Small intestine (tissue), 7 donors: ENCODE measurements around the gene OR6K3. TPM values are rescaled to one million over a fixed set of nuclear protein-coding genes. Genes with fewer than 3 reads are reported as not detected.
"Not testable (repeated sequence)": the region's sequence is repeated elsewhere in the genome, so short reads cannot be mapped to it uniquely, and the experiment has no call there.

Experiments
- DNase-seq, 2 donors: peaks; one replicate each; pipeline versions ENCODE4 v3.0.0 to v3.0.0-alpha.2; 2013
- FAIRE-seq: peaks from 2 replicates; lab custom pipeline; 2012; peaks lifted over from hg19 to GRCh38; lab: Jason Lieb, UNC
- H3K27ac ChIP-seq, 3 donors: one replicate each; pipeline ENCODE4 v1.5.1; 2013; ENCODE audit warnings: low read length in 2 of 3, mild to moderate bottlenecking in 2 of 3, control low read depth in 1 of 3, inconsistent platforms in 1 of 3, low read depth in 1 of 3, moderate library complexity in 1 of 3
- H3K27me3 ChIP-seq, 3 donors: one replicate each; pipeline ENCODE4 v1.6.1; 2013; ENCODE audit warnings: low read length in 3 of 3, inconsistent platforms in 1 of 3; ENCODE audit not compliant: control insufficient read depth in 3 of 3, insufficient read depth in 3 of 3
- H3K36me3 ChIP-seq, 3 donors: one replicate each; pipeline ENCODE4 v1.6.1; 2013; ENCODE audit warnings: low read length in 3 of 3, inconsistent platforms in 1 of 3, low read depth in 1 of 3, mild to moderate bottlenecking in 1 of 3, moderate library complexity in 1 of 3; ENCODE audit not compliant: control insufficient read depth in 3 of 3, insufficient read depth in 2 of 3
- H3K4me1 ChIP-seq, 3 donors: one replicate each; pipeline ENCODE4 v1.6.1; 2013; ENCODE audit warnings: low read length in 2 of 3, inconsistent platforms in 1 of 3, low read depth in 1 of 3, mild to moderate bottlenecking in 1 of 3, moderate library complexity in 1 of 3; ENCODE audit not compliant: control insufficient read depth in 3 of 3, insufficient read depth in 2 of 3
- H3K4me3 ChIP-seq, 3 donors: one replicate each; pipeline ENCODE4 v1.5.1; 2013; ENCODE audit warnings: low read length in 3 of 3, control low read depth in 1 of 3, inconsistent platforms in 1 of 3, low read depth in 1 of 3, mild to moderate bottlenecking in 1 of 3, moderate library complexity in 1 of 3
- H3K9me3 ChIP-seq, 2 donors: one replicate each; pipeline ENCODE4 v1.6.1; 2013; ENCODE audit warnings: low read depth in 1 of 2, low read length in 1 of 2; ENCODE audit not compliant: control insufficient read depth in 2 of 2, insufficient read depth in 1 of 2
- WGBS, 3 donors: extraction: QIAGEN DNeasy Blood & Tissue Kit; methylation state at CpG; one replicate each; pipeline ENCODE4 v1.1.7; 2013; 5-methylcytosine and 5-hydroxymethylcytosine counted together
- polyA plus RNA-seq, 4 donors: library from polyadenylated mRNA; stranded (reverse) in 3 of 4; unstranded in 1 of 4; fragments of 200-250 nt in 3 of 4; fragments of 120-200 nt in 1 of 4; gene quantifications; one replicate each; pipeline versions ENCODE4 v1.2.1 to v1.2.3, GENCODE V29; 2013
- donor health status: healthy with polysubstance abuse.
- donor health status: control.
- donor health status: control.
- donor health status: Bipolar disorder and iron deficiency.
- donor health status: healthy.

OR6K3 gene
- polyA plus RNA-seq, 4 donors = not detected

DNA sequence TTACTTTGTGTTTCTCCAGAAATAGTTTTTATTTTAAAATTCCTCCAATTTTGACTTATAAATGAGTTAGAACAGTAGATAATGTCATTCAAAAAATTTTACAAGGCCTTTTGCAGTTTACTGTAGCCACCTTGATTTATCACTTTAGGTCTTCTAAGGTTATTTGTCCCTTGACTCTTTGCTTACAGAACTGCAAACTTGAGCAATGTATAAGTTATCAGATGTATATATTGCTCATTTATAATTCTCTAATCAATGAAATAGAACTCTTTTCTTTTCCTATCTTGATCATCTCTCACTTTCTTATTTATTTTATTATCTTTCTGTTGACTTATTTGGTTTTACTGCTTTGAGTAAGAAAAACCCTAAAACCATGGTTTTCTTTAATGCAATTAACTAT is 28.2 kb downstream of the OR6K3 start:
- H3K27me3 ChIP-seq = no peaks in the 10 kb centered on the region
- no peaks in the 10 kb centered on the region for H3K4me1 ChIP-seq
- H3K9me3 ChIP-seq = no peaks in the 10 kb centered on the region
- DNase-seq (no peak), FAIRE-seq (no peak)
- no peaks in the 10 kb centered on the region for H3K36me3 ChIP-seq
- no peak overlapping the region for H3K4me3 ChIP-seq
- H3K27ac ChIP-seq = no peak overlapping the region

DNA sequence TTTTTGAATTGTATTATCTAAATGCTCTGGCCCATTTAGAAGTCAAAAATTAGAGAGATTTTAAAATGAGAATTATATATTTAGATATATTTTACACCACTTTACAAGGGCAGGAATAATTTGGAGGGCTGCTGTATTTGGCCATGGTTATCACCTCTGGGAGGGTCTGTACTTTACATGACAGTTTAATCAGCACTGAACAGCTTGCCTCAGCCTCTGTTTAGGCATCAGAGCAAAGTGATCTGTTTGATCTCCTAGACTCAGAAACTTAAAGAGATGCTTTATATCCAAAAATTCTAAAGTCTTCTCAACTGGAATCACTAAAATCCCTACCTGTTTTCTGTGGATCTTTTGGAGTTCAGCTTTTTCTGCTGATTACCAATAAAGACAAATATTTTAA is 28.6 kb downstream of the OR6K3 start:
- no peaks in the 10 kb centered on the region for H3K36me3 ChIP-seq
- no peak overlapping the region for H3K4me3 ChIP-seq
- H3K27ac ChIP-seq = no peak overlapping the region
- H3K4me1 ChIP-seq = no peaks in the 10 kb centered on the region
- no peaks in the 10 kb centered on the region for H3K9me3 ChIP-seq
- no peaks in the 10 kb centered on the region for H3K27me3 ChIP-seq
- DNase-seq = no peak
- FAIRE-seq = no peak

DNA sequence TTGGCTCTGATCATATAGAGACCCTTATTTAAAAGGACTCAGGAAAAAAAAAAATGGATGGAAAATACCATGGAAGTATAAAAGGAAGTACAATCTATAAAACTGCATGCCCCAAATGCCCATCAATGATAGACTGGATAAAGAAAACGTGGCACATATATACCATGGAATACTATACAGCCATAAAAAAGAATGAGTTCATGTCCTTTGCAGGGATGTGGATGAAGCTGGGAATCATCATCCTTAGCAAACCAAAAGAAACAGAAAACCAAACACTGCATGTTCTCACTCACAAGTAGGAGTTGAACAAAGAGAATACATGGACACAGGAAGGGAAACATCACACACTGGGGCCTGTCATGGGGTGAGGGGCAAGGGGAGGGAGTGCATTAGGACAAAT is 29.4 kb downstream of the OR6K3 start:
- not testable (repeated sequence) for DNase-seq, H3K27me3 ChIP-seq, H3K9me3 ChIP-seq, H3K27ac ChIP-seq, FAIRE-seq, H3K36me3 ChIP-seq, H3K4me3 ChIP-seq, H3K4me1 ChIP-seq
- 35 to 64% (median 39%) methylated on average over 1 of the region's 1 CpG for WGBS, 3 donors

DNA sequence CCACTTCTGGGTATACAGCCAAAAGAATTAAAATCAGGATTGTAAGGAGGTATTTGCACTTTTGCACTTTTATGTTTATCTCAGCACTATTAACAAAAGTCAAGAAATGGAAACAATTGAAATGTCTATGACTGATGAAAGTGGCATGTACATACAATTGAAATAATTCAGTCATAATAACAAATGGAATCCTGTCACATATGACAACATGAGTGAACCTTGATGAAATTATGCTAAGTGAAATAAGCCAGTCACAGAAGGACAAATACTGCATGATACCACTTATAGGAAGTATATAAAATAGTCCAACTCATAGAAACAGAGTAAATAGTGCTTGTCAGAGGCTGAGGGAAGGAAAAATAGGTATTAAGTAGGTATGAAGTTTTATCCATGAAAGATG is 30.6 kb downstream of the OR6K3 start:
- DNase-seq (no peak), FAIRE-seq (no peak)
- Histone ChIP-seq H3K27me3 (no peaks in the 10 kb centered on the region), H3K4me1 (no peaks in the 10 kb centered on the region), H3K4me3 (no peak overlapping the region), H3K27ac (no peak overlapping the region), H3K9me3 (no peaks in the 10 kb centered on the region), H3K36me3 (no peaks in the 10 kb centered on the region)

DNA sequence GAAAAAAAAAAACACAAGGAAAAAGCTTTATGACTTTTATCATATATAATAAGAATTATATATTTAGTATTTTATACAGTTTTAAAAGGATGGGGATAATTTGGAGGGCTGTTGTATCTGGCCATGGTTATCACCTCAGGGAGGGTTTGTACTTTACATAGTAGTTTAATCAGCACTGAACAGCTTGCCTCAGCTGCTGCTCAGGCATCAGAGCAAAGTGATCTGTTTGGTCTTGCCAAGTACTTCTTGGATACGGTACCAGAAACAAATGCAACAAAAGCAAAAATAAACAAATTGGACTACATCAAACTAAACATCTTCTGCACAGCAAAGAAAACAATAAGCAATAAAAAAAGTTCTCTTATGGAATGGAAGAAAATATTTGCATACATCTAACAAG is 31.4 kb downstream of the OR6K3 start:
- DNase-seq (no peak), FAIRE-seq (no peak)
- H3K4me3 ChIP-seq = no peak overlapping the region
- H3K4me1 ChIP-seq = no peaks in the 10 kb centered on the region
- WGBS, 3 donors = 67 to 90% (median 78%) methylated on average over 1 of the region's 1 CpG
- H3K9me3 ChIP-seq = no peaks in the 10 kb centered on the region
- H3K36me3 ChIP-seq = no peaks in the 10 kb centered on the region
- no peaks in the 10 kb centered on the region for H3K27me3 ChIP-seq
- no peak overlapping the region for H3K27ac ChIP-seq

DNA sequence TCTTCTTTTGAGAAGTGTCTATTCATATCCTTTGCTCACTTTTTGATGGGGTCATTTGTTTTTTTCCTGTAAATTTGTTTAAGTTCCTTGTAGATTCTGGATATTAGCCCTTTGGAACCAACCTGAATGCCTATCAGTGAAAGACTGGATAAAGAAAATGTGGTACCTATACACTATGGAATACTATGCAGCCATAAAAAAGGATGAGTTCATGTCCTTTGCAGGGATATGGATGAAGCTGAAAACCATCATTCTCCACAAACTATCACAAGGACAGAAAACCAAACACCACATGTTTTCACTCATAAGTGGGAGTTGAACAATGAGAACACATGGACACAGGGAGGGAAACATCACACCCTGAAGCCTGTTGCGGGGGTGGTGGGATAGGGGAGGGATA is 32.2 kb downstream of the OR6K3 start:
- H3K27ac ChIP-seq, DNase-seq, FAIRE-seq, H3K27me3 ChIP-seq, H3K9me3 ChIP-seq, H3K4me3 ChIP-seq, H3K36me3 ChIP-seq, H3K4me1 ChIP-seq: not testable (repeated sequence)
- 88 to 96% (median 89%) methylated on average over 1 of the region's 1 CpG for WGBS, 3 donors

DNA sequence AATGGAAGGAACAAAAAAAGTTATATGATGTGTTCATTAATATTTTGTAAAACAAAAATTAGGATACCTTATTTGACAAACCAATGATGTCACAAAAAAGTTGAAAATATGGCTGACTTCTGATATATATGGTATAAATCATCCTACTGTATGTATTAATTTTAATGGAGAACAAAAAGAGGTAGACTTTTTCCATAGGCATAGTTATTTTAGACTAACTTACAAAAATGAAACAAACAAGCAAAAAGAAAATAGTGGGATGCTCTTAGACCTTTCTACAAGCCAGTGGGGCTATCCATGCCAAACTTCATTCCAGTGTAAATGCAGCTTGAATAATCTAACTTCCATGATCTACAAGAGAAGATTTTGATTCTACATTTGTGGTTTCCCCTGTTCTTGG is 33.5 kb downstream of the OR6K3 start:
- Histone ChIP-seq H3K4me1 (no peaks in the 10 kb centered on the region), H3K27ac (no peak overlapping the region), H3K27me3 (no peaks in the 10 kb centered on the region), H3K9me3 (no peaks in the 10 kb centered on the region), H3K36me3 (no peaks in the 10 kb centered on the region), H3K4me3 (no peak overlapping the region)
- DNase-seq = no peak
- FAIRE-seq = no peak

DNA sequence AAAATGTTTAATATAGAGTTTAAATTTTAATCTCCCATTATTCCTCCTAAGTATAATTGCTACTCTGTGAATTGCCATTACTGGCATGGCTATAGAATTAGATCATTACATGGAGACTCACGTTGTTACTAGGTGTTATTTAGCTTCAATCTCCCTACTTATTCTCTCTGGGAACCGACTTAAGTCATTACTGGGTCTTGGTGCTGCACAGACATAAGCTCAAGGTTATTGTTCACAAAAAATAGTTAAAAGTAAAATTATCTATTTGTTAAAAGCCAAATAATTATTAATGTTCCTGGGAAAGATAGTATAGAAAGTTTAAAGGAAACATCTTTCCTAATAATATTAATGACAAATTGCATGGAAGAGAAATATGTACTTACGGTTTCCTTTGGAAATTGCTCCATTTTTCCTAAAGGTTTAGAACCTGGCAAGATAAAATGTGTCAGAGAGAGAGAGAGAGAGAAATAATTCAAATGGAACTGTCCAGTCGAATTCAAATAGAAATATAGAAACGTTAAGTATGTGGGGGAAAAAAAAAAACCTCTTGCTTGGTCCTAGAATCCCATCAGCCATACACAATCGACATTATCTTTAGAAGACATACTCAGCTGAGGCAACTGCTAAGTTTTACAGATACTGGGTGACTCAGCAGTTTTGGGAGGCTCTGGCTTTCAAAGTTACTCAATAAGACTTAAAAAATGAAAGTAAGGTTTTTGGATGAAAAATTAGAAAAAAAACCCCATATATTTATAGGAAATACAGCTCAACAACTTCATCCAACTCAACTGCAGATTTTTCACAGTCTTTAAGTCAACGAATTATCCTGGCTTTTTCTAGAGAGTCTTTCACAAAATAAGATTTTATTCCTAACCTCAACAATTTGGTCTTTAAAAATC is 34.2 kb downstream of the OR6K3 start, which contains the start of gene SPTA1:
Gene SPTA1, minus strand, starts transcription at position 605 of the 899 bp plus-strand sequence. Its CDS starts 198 bp downstream, at position 407.
- no peaks in the 10 kb centered on the region for H3K9me3 ChIP-seq
- FAIRE-seq = no peak
- H3K27ac ChIP-seq = no peak within 1 kb of the TSS
- H3K4me1 ChIP-seq = no peaks in the 10 kb centered on the region
- no peaks in the 10 kb centered on the region for H3K27me3 ChIP-seq
- 54 to 63% (median 62%) methylated on average over 7 of the region's 7 CpGs for WGBS, 3 donors
- no peaks in the 10 kb centered on the region for H3K36me3 ChIP-seq
- H3K4me3 ChIP-seq = no peak within 1 kb of the TSS
- no peak for DNase-seq

DNA sequence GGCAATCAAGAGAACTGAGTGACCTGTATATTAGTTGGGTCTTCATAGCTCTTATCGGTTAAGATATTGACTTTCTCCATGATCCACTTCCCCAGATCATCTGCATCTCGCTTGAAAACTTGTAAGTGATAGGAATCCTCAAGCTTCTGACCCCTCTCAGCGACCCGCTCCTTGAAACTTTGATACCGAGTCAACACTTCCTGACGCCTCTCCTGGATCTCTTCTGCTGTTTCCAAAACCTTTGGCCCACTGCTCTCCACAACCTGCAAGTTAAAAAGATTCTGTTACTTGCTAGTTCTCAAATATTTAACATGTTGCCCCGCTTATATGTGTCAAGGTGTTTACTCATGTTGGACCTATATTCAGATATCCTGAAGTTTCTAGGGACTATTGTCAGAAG is 35.4 kb downstream of the OR6K3 start:
- no peaks in the 10 kb centered on the region for H3K4me1 ChIP-seq
- no peaks in the 10 kb centered on the region for H3K27me3 ChIP-seq
- no peak overlapping the region for H3K4me3 ChIP-seq
- 57 to 68% (median 59%) methylated on average over 7 of the region's 7 CpGs for WGBS, 3 donors
- no peaks in the 10 kb centered on the region for H3K36me3 ChIP-seq
- H3K27ac ChIP-seq = no peak overlapping the region
- H3K9me3 ChIP-seq = no peaks in the 10 kb centered on the region
- FAIRE-seq (no peak), DNase-seq (no peak)
